Fibroblast of skin of abdomen (primary cell): Measurements from ENCODE around the gene NLRC4.
"Not testable (repeated sequence)": the region's sequence is repeated elsewhere in the genome, so short reads cannot be mapped to it uniquely, and the experiment has no call there.

Experiments used
- DNase-seq: peaks from one replicate; pipeline ENCODE4 v3.0.0-alpha.2; 2013

The NLRC4 gene

DNA sequence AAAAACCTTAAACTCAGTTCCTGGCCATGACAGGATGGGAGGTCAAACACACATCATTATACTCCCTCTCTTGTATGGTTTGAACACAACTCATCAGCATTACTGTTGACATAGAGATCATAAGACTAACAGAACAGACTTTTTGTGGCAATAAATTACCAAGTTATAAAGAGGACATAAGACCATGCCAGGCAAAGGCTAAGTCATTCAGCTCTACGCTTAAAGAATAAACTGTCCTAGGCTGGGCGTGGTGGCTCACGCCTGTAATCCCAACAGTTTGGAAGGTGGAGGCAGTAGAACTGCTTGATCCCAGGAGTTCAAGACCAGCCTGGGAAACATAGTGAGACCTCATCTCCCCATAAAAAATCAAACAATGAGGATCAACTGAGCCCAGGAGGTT, 16.4 kb downstream of the NLRC4 start:
- DNase-seq: no peak

DNA sequence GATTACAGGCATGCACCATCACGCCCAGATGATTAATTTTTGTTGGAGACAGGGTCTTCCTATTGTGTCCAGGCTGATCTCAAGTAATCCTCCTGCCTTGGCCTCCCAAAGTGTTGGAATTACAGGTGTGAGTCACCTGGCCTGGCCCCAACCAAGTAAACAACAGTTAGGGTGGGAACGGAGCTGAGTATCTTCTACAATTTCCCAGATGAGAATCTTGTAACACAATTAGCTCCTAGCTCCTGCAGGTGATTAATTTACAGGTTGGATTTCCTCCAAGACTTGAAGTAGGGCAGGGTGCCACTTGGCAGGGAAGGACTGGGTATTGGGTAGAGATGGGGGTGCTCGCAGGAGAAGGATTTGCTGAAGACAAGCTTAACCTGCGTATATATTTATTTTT, 17.8 kb downstream of the NLRC4 start:
- no peak for DNase-seq

DNA sequence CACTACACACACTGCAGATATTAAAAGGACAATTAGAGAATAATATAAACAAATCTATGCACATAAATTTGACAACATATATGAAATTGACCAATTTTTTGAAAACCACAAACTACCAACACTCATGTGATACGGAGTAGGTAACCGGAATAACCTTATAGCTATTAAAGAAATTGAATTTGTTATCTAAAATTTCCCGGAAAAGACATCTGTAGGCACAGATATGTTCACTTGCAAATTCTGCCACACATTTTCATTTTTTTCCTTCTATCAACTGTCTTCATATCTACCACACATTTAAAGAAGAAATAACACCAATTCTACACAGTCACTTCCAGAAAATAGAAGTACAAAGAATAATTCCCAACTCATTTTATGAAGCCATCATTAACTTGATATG, 22.4 kb downstream of the NLRC4 start:
- DNase-seq: no peak

DNA sequence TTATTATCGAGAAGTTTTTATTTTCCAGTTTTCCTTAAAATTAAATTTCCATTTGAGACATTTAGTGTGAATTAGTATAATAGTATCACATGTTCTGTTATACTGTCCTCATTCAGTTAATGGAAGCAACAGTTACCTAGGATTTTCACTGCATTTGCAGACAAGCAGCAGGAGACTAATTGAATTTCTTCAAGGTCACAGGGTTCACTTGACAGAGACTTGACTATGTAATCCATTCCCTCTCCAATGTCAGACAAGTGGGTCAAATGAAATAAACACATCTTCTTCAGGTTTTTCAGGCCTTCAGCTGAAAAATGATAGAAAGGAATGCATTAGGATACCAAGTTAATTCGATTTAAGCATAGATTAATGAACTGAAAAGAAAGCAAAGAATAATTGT, 26.7 kb downstream of the NLRC4 start:
- DNase-seq: no peak

DNA sequence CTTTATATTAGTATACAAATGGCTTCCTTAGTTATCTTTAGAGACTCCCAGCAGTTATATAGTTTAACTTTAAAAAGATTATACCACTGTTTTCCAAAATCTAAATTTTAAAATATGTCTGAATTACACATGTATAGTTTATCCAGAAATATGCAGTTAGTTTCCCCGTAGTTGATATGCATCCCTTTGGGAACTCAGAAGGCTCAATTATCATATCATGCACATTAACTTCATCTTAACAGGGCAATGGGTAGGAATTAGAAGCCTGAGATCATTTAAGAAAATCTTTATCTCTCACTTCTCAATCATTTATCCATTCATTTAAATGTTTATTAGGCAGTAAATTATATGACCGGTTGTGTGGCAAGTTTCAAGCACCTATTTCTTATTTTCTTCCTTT, 27.2 kb downstream of the NLRC4 start:
- no peak for DNase-seq

DNA sequence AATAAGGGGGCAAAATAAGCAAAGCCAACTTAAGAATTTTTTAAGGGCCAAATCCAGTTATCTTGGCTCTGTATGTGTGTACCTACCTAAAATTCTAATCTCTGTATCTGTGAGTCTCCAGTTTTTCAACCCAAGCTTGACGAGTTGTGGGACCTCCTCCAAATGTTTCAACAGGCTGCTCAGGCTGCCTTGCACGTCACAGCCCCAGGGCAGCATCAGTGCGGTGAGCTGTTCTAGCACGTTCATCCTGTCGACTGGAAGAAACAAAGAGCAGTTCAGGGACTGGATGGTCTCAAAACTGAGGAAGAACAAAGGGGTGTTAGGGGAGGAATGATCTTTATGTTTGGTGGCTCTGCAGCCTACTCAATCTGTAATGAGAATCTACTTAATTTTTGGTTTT, 29.4 kb downstream of the NLRC4 start:
- DNase-seq: no peak

DNA sequence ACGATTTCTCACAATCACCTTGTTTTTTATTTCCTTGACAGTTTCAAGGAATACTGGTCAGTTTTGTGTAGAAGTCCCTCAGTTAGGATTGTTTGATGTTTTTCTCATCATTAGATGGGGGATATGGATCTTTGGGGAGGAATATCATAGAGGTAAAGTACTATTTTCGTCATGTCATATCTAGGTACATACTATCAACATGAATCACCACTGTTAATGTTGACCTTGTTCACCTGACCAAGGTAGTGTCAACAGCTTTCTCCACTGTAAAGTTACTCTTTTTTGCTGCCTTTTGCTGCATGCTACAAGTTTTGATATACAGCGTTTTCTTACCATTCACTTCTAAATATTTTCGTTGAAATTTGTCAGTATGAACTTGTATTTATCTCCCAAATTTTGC, 32.7 kb downstream of the NLRC4 start:
- DNase-seq: no peak

DNA sequence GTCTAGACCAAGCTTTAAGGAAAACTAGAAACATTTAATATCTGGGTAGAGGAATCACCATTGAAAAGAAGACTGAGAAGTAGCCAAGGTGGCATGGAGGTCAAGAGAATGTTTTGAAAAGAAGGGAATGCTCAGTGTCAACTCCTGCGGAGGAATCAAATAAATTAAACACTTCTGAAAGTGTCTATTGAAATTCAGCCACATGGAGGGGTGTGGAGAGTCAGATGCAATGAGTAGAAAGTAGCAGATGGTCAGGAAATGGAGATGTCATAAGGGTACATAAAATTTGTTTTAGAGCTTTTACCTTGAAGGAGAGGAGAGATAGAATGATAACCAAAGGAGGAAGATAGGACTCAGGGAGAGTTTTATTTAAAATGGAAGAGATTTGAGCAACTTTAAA, 35.1 kb downstream of the NLRC4 start:
- DNase-seq: no peak

DNA sequence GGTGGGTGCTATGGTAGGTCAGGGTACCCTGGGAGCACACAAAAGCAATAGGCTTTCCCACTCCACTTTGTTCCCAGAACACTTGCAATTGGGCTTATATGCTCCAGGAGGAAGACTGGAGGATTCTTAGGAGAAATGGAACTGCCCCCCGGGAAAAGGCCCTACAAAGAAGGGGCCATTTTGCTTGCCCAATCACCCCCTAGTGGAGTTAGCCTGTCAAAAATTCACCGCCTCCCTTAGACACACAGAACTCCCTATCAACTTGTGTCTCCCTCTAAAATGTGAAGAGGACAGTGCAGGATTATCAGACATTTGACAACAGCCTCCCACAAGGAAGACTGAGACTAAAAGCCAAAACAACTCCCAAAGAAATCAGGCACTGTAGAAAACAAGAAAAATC, 36.5 kb downstream of the NLRC4 start:
- DNase-seq: no peak

DNA sequence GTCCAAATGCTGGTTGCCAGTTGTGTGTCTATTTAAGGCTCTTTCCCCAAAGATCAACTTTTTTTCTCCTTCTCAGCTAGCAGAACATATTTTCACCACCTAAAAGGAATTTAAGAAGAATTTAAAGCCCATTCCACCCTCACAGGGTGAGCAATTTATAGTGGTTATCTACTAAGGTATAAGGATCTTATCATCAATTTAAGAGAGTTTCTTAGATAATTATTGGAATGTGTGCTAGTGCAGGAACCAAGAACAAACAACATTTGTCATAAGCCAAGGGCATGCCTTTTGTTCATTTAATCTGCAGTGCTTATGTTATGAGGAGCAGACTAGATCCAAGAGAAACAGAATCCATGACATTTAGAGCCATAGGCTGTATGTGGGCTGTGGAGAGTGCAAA, 37.2 kb downstream of the NLRC4 start:
- no peak for DNase-seq

DNA sequence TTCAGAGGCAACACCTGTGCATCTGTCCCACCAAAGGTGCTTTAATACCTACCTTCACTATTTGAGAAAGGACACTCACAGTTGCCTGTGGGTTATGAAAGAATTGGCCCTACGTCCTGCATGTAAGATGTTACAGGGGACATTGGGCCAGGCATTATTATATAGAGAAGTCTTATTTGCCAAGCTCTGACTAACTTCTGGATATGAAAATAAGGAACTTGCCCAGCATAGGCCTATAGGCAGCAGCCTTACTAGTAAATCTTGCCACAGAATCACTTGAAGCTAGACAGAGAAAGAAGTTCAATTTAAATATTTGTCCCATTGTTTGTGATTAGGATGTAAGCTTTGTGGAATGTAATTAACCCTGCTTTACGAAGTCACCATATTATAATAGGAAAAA, 41.7 kb downstream of the NLRC4 start:
- no peak for DNase-seq

DNA sequence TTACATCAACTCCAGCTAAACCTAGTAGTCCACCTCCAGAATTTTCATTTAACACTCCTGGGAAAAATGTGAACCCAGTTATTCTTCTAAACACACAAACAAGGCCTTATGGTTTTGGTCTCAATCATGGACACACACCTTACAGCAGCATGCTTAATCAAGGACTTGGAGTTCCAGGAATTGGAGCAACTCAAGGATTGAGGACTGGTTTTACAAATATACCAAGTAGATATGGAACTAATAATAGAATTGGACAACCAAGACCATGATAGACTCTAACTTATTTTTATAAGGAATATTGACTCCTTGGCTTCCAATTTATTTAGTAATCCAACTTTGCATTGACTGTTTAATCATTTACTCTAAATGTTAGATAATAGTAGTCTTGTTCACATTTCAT, 44.2 kb downstream of the NLRC4 start:
- DNase-seq: no peak

DNA sequence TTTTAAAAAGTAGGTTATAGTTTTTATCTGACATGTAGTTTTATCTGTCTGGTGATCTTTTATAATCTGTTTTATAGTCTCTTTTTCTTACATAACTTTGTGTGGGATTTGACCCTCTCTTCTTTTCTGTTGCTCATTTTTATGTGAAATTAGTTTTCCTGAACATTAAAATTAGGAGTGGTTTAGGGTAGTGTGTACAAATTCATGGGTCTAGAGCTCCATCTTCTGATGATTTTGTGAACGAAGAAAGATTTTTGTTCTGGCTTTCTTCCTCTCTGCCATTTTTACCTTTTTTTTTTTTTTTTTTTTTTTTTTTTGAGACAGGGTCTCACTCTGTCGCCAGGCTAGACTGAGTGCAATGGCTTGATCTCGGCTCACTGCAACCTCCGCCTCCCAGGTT, 52.4 kb downstream of the NLRC4 start:
- DNase-seq: no peak

DNA sequence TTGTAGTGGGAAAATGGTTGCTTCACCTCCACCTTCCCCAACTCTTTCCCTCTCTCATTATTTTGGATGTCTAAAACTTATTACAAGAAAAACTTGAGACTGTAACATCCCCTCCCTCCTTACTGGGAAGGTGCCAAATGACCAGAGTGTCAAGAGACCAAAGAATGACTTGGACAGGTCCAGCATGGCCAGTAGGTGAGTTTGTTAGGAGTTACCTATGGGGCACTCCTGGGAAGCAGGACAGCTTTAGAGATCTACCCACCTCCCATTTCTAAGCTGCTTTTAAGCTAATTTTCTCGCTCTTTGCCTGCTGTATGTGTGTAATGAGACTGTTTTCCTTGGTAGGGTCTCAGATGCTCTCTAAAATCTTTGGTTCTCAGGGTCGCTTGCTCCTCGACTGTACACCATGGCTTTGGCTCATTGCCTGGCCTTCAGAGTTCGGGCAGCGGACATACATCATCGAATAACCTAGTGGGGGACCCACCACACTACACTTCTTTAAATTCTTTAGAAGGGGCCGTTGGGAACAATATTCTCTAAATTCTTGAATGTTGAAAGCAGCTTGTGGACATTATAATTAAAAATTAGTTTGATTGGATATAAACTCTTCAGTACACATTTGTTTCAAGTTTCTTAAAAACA, 53.8 kb downstream of the NLRC4 start:
- no peak for DNase-seq

DNA sequence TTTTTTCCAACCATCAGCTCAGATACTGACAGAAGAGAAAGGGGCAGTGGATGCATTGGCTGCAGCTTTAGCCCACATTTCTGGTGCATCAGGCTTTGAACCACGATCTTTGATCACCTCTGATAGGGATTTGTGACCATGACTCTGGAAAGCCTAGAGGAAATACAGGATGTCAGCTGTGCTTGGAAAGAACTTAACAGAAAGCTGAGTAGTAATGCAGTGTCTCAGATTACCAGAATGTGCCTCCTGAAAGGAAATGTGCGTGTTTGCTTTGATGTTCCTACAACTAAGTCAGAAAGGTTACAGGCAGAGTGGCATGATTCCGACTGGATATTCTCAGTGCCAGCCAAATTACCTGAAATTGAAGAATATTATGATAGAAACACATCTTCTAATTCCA, 61.3 kb downstream of the NLRC4 start:
- DNase-seq: not testable (repeated sequence)

DNA sequence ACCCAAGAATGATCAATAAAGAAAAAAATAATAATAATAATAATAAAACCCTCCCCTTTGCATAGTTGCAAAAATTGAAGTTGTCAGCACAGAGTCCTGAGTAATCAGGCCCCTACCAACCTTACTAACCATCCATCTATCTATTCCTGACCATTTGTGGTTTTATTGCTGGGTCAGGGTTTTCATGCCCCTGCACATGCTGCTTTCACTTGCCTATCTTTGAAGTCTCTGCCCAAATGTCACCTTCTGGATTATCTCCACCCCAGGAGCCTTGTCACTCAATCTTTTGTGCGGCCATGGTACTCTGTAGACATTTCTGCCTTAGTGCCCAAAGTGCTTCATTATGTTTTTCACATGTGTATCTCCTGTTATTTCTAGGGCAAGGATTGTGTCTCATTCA, 63.9 kb downstream of the NLRC4 start:
- DNase-seq: no peak

DNA sequence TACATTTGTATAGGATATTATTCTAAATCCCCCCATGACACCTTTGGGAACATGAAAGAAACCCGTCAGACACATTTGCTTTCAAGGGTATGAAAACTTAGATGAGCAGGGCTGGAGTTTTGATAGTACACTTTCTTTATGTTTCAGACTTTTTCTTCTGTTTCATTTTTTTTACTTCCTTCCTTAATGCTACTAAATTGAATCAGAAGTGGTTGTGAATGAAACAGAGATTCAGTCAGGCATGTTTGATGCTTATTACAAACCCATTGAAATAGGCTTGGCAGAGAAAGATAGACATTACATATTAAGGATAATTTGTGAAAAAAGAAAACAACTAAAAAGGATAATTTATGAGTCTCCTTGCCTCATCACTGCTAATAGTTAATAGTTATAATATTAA, 72.3 kb downstream of the NLRC4 start:
- no peak for DNase-seq

DNA sequence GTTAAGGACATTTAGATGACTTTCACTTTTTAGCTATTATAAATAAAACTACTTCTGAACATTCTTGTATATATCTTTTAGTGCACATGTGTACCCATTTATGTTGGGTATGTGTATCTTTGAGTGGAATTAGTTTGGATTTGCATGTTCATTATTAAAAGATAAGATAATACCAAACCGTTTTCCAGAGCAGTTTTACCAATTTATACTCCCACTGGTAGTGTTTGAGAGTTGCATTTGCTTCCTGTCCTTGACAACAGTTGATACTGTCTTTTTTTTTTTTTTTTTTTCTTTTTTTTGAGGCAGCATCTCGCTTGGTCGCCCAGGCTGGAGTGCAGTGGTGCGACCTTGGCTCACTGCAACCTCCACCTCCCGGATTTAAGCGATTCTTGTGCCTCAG, 75.7 kb downstream of the NLRC4 start:
- no peak for DNase-seq

DNA sequence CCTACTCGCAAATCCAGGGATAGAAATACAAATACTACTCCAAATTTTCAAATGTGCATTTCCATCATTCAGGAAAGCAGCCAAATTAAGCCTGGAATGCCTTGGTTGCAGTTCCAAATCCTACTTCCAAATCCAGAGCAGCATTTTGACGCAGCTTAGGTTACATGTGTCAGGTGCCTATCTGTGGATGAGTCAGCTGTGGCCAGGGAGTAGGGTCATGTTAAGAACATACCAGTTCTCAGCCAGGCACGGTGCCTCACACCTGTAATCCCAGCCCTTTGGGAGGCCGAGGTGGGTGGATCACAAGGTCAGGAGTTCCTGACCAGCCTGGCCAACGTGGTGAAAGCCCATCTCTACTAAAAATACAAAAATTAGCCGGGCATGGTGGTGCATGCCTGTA, 82.0 kb downstream of the NLRC4 start:
- no peak for DNase-seq
